ENCODE results near the gene MKS1. TPM values are rescaled to one million over a fixed set of nuclear protein-coding genes. Genes with fewer than 3 reads are reported as not detected.

The MKS1 gene
- total and polyA plus RNA-seq, 10 of the 15 experiments (the other 5 are each of a cell fraction or from before 2014, with no cell fraction given): 5.7 to 21.4 (median 13.9) TPM

- RAD21 ChIA-PET (ENCODE audit: unreplicated experiment): interaction anchor here (0.7 to 2.0 kb wide), 7 partner anchors 14 to 96 kb away, joined by 3 to 23 read pairs (median 3); partner anchors contain the start of gene MKS1
- no peaks in the 10 kb centered on the region for H3K9me3 ChIP-seq (replicated peaks; ENCODE audit: control insufficient read depth, insufficient read depth, low read length)
- 53% methylated on average over 10 of the region's 10 CpGs for WGBS (ENCODE audit: insufficient coverage, insufficient replicate concordance, low lambda C conversion rate, missing lambda C conversion rate)
- DNase-seq (ENCODE audit: low read depth, low spot score) (no peak), ATAC-seq (no peak), FAIRE-seq (no peak)
- no peak overlapping the region; the same call in 1 of the 2 replicates for H2AFZ ChIP-seq (ENCODE audit: control insufficient read depth, low read depth, low read length)
- CTCF ChIA-PET: interaction anchor here (0.9 to 6.2 kb wide), 14 partner anchors 10 to 218 kb away, joined by 3 to 78 read pairs (median 8); no protein-coding TSS in a partner anchor
- no peaks in the 10 kb centered on the region for H4K20me1 ChIP-seq (ENCODE audit: control insufficient read depth, insufficient read depth)
- in situ Hi-C loops (cut with MboI) (no loop called here), intact Hi-C loops (cut with micrococcal nuclease; ENCODE audit: unreplicated experiment) (loop anchor here (1.0 to 2.0 kb wide), 2 partner anchors 48 to 198 kb away; no protein-coding TSS in a partner anchor)
- POLR2A ChIA-PET: interaction anchor here (0.6 to 1.2 kb wide), 2 partner anchors 11 to 31 kb away, joined by 4 to 7 read pairs; partner anchors contain the start of gene LPO
- SMC1A ChIA-PET (ENCODE audit: uncharacterized antibody, unreplicated experiment): interaction anchor here (1.2 to 4.0 kb wide), 5 partner anchors 12 to 197 kb away, joined by 3 to 23 read pairs (median 3); no protein-coding TSS in a partner anchor
- no peaks in the 10 kb centered on the region for H3K36me3 ChIP-seq (ENCODE audit: control insufficient read depth in 2 of 2, insufficient read depth in 2 of 2, low read length in 1 of 2)
- no peaks in the 10 kb centered on the region; a peak in 2 of 4 replicates for H3K27me3 ChIP-seq (replicated peaks in 1 of 2; ENCODE audit: control insufficient read depth in 2 of 2, insufficient read depth in 2 of 2, low read length in 1 of 2)
- peak overlapping the region; percentile 98 for H3K4me2 ChIP-seq (ENCODE audit: control insufficient read depth, insufficient read depth)
- BruUV-seq (replicated peaks): no TSS peak
- H3K27ac ChIP-seq (ENCODE audit: control insufficient read depth, insufficient read depth): no peak overlapping the region
- H3K79me2 ChIP-seq (ENCODE audit: control insufficient read depth, insufficient read depth, low read length): no peaks in the 10 kb centered on the region
- peak overlapping the region; percentile 70; the same call in 1 of the 2 replicates for H3K9ac ChIP-seq (ENCODE audit: control insufficient read depth, insufficient read depth, low read length)
- H3K4me1 ChIP-seq (ENCODE audit: control insufficient read depth, insufficient read depth, low read length): peaks cover 6% of the 10 kb centered on the region
- no peak overlapping the region; the same call in 1 of the 2 replicates for H3K4me3 ChIP-seq
- no peak for TF ChIP-seq NFYB (IDR thresholded peaks at IDR 0.05; ENCODE audit: insufficient read depth, low read depth, low read length)
- no peak for TF ChIP-seq ZNF384 (IDR thresholded peaks at IDR 0.05; ENCODE audit: borderline replicate concordance, low read depth, low read length)
- TF ChIP-seq JUND (IDR thresholded peaks at IDR 0.05; ENCODE audit: low read depth, low read length): no peak
- TF ChIP-seq PAX8 (IDR thresholded peaks at IDR 0.05): no peak
- no peak for TF ChIP-seq ZBED1 (IDR thresholded peaks at IDR 0.05; ENCODE audit: borderline replicate concordance)
- TF ChIP-seq BRCA1 (IDR thresholded peaks at IDR 0.05; ENCODE audit: low read depth, low read length): no peak
- no peak for TF ChIP-seq NR2F1 (conservative IDR thresholded peaks at IDR 0.05)
- TF ChIP-seq MEF2A (IDR thresholded peaks at IDR 0.05; ENCODE audit: insufficient read depth, low read depth, low read length): no peak
- no peak for TF ChIP-seq YBX1 (IDR thresholded peaks at IDR 0.05)
- TF ChIP-seq NFXL1 (IDR thresholded peaks at IDR 0.05; ENCODE audit: borderline replicate concordance): no peak
- no peak for TF ChIP-seq ZNF687 (IDR thresholded peaks at IDR 0.05)
- no peak for TF ChIP-seq SUPT20H (IDR thresholded peaks at IDR 0.05; ENCODE audit: borderline replicate concordance, control insufficient read depth, low read depth, low read length)
- TF ChIP-seq SKIL (IDR thresholded peaks at IDR 0.05; ENCODE audit: low read depth, poor library complexity, severe bottlenecking): no peak
- TF ChIP-seq SIX5 (IDR thresholded peaks at IDR 0.05; ENCODE audit: low read depth, low read length, severe bottlenecking): no peak
- TF ChIP-seq ZNF24 (IDR thresholded peaks at IDR 0.05): no peak
- no peak for TF ChIP-seq DPF2 (IDR thresholded peaks at IDR 0.05)
- no peak for TF ChIP-seq BCL11A (IDR thresholded peaks at IDR 0.05; ENCODE audit: low read depth, low read length)
- TF ChIP-seq CREB1 (IDR thresholded peaks at IDR 0.05; ENCODE audit: low read depth): no peak
Measured at GRCh38 chr17:58248955-58249269, 29.9 kb upstream of the MKS1 start.

All from GM12878 (cell line).